GM18519 (cell line): ENCODE results near the gene RFX4.
A peak's percentile ranks its signal among the peaks of the same experiment; 100 is the strongest.

Experiments
- ATAC-seq: cut with Tn5 transposase; IDR thresholded peaks from one replicate; pipeline ENCODE4 v1.9.1; 2021; ENCODE audit warnings: mild to moderate bottlenecking, moderate library complexity; ENCODE audit not compliant: unreplicated experiment, low FRiP score

RFX4 gene

DNA sequence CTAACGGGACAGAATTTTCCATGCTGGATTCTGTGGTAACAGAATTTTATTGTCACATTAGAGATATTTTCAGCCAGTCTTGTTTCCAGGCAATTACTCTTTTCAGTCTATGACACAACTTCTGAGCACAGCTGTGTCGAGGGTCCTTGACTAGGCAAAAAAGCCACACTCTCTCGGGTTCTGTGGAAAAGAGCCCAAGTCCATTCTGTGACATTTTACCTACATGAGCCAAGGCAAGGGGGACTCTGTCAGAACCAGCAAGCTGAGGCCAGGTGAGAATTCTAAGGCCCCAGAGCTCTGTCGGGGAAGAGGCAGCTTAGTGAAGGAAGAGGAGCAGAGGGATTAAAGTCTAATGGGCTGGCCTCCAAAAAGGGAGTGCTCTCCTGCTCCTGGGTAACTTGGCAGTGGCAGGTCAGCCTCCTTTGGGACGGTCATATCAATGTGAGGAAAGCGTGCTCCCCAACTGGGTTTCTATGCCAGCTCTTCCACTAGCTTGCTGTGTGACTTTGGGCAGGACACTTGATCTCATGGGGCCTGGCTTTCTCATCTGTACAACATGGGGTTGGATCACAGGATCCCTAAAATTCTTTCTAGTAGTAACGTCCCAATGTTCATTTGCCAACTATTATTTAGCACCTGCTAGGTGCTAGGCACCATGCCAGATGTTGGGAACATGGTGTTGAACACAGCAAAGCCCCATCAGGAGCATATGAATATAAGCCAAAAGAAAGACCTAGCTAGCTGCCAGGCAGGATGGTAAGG lies 175.7 kb downstream of the RFX4 start:
- ATAC-seq: no peak

DNA sequence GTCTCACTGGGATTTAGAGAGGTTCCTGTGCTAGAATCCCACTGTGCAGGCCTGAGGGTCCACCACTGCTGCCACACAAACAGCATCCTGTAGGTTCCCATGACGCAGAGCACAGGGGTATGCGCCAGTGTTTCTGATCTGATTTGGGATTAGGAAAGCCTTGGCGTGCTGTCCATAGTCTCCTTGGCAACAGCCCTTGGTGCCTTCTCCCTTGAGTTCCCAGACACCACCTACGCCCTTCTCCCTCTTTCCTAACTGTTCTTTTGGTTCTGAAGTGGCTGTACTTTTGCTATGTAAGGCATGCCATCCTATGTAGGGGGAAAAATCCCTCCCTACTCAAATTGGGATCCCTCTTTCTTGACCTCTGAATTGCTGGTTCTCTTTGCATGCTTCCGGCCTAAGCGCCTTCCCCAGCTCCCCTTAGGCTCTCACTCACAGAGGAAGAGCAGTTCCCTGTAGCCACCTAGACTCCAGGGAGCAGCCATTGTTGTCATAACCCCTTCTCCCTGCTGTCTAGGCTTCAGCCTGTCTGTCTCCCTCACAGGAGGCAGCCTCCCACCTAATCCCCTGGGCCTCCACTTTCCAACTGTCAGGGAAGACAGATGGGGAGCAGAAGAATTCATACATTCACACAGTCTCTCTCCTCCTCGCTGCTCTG lies 176.9 kb downstream of the RFX4 start:
- no peak for ATAC-seq

DNA sequence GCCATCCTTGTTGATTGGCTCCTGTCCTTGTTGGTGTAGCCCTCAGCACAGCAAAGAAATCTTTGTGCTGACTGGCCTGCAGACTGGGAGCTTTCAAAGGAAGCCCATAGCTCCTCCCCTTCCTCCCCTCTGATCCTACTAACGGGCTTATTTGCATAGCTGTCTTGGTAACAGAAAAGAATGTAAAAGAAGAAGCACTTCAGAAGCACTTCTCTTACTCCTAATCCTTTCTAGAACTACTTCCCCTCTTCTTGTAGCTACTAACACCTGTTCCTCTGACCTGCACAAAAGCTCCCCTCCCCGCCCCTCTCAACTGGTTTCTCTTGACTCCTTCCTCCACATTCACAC lies 177.4 kb downstream of the RFX4 start:
- ATAC-seq: peak; percentile 96

DNA sequence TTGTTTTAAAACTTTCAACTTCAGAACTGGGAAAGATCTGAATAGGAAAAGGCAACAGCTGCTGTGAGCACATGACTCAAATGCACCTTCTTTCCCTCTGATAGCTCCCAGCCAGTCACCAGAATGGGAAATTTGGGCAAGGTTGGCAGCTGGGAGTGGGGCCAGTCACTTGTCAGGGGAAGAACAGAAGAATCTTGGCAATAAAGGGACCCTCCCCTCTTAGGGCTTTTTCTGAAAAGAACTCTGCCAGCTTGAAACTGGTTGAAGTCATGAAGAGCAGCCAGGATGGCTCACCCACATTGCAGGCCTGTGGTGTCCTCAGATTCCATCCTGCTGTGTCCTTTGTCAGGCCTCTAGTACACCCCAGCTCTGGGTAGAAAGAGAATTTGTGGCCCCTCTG lies 181.4 kb downstream of the RFX4 start:
- no peak for ATAC-seq

DNA sequence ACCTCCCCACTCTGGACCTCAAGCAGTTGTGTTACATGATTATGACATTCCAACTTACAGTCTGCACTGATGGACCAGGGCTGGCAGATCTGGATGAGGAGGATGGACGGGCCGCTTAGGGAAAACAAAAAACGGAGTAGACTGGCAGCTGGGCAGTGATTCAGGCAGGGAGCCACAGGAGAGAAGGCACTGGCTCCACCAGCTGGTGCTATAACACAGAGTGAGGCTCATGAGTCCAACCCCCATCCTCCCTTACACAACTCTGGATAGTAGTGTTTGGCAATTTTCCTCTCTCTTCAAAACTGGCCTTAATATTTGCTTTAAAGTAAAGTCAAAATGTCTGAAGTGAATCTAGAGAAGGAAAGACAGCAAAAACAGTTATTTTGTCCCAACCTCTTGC lies 181.9 kb downstream of the RFX4 start:
- no peak for ATAC-seq

DNA sequence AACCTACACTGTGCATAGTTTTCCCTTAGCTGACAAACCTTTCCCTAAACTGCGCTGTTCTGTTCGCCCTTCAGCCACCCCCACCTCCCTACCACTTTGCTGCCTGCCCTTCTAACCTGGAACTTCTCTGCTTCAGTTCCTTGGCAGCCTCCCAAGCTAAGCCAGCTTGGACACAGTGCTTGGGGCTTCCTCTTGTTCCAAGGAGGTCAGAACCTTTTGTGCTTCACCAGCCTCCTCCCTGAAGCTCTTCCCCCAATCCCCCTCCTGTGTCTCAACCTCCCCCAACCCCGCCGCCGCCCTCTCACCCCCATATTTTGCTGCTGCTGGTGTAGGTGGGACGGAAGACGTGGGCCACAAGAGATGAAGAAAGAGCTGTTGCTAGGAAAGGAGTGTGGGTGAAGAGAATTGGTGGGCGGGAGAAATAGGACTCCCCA lies 183.6 kb downstream of the RFX4 start:
- ATAC-seq: no peak

DNA sequence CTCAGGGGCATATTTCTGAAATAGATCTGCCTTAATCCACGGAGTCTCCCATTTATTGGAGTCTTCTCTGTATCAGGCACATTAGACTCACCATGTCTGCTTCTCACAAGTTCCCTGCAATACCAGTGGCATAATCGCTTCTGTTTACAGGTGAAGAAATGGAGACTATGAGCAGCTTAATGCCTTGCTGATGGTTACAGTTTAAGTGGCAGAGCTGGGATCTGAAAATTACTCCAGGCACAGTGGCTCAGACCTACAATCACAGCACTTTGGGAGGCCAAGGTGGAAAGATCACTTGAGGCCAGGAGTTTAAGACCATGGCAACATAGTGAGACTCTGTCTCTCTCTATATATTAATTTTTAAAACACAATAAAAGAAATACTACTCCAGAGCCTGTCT lies 184.4 kb downstream of the RFX4 start:
- ATAC-seq: no peak

DNA sequence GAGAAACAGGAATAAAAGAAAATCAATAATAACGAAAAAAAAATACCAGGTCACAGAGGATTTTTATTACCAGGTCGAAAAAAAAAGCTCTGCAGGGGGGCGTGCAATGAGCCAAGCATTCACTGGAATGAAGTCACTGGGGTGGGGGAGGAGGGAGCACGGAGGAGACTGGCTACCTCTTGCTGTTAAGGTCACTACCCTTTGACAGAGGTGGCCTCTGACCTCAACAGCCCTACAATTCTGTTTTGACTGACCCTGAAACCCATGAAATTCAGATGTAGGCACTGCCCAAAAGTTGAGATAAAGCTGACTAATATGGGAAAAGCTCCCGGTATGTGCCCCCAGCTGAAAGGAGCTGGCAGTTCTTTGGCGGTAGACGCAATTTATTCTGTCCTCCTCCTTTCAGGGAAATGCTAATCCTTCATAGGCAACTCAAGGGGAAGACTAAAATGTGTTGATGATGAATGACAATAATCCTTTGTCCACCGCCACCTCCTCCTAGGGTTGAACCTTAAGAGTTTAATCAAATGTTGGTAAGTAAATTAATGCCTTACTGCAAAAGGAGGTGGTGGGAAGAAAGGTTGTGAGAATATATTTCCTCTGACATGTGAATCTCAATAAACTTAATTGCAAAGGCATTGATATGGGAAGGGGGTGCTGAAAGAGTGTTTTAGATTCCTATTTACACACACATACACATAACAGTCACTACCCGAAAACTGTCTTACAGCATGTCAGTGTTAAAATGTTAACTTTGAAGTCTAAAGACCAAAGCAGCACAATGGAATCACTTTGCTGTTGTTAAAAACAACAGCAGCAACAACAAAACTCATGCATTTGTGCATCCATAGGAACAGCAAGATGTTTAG lies 185.4 kb downstream of the RFX4 start:
- ATAC-seq: no peak

DNA sequence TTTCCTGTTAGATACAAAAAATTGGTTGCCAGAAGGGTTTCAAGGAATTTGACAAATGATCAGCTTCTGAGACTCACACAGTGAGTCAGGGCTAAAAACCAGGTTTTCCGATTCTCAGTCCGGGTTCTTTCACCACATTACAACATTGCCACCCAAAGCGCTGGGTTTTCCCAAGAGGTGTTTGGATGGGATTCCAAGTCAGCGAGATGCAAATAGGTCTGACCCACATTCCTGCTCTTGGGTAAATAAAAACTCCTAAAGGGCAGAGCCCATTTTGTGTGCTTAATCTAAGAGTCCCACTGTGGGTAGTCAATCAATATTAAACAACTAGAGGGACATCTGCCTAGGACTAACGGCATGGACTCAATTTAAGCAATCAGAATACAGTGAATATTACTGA lies 186.3 kb downstream of the RFX4 start:
- no peak for ATAC-seq

DNA sequence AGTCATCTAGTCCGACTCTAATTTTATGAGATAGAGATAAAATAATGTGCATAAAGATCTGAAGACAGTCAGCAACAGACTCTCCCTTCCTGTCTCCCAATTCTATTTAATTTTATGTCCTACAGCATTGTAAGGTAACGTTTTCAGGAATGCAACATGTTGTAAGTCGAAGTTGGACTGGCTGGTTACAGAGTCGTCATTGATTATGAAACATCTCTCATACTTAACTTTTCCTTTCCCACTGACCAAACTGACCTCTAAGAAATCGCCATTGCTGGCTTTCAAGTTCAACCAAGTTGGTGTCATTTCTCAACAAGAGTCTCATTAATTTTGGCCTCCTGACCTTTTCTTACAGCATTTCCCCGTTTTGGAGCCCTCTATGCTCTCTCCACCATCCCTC lies 186.7 kb downstream of the RFX4 start:
- no peak for ATAC-seq

DNA sequence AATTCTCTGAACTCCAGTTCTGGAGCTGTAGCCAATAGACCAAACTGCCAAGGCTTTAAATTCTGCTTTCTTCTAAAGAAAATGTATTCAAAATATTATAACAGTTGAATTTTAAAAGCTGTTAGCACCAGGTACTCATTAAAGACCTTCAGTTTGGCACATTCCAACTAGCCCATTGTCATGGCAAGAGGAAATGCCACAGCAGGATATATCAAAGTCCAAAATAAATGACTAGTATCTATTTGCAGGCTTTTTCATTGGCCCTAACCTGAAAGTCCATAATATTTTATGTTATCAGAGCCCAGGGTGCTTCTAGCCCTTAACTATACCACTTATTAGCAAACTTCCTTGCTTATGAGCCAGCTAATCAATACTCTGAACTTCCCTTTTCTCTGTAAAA lies 188.6 kb downstream of the RFX4 start:
- ATAC-seq: no peak

DNA sequence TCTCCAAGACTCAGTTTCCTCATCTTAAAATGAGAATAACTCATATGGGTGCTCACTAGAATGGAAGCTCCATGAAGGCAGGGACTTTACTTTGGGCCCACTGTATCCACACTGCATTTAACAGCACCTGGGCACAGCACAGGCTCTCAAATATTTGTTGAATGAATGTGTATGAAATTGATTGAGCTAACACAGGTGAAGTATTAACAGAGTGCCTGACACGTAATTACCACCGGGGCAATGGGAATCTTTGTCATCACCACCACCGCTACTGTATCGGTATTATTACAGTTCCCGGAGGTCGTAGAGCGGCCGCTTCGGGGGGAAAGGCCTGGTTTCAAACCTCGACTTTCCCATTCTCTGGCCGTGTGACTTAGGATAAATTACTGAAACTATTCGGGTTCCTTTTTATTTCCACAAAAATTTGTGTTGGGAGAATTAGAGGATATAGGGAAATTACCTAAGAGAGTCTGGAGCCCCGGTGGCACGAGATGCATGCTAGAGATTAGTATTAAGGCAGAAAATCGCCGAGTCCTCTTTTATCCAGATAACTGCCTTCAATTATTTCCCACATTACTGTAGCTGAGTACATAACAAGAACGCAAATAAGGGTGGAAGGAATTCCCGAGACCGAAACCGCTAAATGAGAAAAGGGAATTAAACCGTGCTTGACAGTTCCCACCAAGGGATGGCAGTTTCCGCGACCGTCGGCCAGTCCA lies 190.6 kb downstream of the RFX4 start:
- ATAC-seq: no peak

DNA sequence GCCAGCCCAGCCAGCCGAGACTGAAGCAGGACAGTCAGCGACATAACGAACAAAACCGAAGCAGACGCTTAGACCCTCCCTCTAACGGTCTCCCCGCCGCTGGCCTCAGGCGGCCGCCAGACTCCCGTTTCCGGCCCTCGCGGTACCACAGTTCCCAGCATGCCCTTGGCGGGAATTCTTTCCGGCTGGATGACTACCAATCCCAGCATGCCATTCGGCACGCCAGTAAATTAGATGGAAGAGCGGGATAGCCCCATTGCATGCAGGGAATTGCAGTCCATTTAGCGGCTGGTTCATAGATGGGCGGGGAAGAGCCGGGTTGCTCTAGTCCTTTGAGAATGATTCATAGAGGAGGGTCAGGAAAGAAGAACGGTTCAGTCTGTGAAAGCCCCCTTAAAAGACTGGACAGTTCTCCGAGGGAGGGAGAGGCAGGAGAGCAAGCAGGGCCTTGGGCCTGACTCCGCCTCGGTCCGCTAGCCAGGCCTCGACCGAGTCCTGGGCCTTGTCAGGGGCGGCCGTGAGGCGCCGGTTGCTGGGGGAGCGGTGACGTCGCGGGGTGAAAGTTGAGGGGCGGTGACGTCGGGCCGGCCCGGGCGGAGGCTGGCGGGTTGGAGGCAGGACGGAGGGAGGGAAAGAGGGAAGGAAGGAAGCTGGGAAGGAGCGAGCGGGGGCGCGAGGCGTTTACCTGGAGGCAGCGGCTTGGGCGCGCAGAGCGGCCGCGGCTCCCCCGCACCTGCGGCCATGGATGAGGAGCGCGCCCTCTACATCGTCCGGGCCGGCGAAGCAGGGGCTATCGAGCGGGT lies 191.4 kb downstream of the RFX4 start, which contains the start of gene RIC8B:
RIC8B (plus strand) TSS at position 678 of the 803 bp plus-strand sequence; CDS start at position 742, 64 bp downstream.
- ATAC-seq: peak; percentile 65

DNA sequence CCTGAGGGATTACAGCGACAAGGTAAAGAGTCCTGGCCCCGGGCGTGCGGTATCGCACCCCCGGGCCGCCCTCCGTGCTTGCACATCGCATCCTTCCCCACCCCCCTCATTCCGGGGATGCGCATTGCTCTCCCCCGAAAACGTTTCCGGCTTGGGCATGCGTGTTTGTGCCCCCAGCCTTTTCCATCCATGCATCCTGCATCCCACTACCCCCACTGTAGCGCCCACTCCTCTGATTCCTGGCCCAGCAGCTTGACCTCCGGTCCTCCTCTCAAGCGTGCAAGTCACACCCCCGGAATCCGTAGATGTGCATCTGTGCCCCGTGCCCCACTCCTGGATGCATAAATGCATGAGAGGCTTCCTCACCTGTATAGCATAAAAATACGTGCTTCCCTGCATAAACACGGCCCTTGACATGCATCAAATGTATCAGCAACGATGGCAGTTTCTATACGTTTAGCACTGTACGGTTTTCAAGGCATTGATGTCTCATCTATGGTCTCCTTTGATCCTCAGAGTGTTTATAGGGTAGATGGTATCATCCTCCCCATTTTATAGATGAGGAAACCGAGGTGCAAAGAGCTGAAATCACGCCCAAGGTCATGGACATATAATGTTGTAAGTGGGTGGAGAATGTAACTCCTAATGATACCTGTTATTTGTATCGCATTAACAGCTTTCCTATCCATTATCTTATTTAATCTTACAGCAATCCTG lies 192.2 kb downstream of the RFX4 start:
- no peak for ATAC-seq

DNA sequence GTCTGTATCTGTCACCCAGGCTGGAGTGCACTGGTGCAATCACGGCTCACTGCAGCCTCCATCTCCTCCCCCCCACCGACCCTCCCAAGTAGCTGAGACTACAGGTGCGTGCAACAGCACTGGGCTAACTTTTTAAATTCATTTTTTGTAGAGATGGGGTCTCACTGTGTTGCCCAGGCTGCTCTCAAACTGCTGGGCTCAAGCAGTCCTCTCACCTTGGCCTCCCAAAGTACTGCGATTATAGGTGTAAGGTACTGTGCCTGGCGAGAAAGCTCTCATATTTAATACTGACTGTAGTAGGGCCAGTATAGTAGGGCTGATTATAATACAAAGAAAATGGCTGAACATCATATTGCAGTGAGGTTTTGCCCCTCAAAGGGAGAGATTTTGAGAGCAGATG lies 194.1 kb downstream of the RFX4 start:
- ATAC-seq: no peak

DNA sequence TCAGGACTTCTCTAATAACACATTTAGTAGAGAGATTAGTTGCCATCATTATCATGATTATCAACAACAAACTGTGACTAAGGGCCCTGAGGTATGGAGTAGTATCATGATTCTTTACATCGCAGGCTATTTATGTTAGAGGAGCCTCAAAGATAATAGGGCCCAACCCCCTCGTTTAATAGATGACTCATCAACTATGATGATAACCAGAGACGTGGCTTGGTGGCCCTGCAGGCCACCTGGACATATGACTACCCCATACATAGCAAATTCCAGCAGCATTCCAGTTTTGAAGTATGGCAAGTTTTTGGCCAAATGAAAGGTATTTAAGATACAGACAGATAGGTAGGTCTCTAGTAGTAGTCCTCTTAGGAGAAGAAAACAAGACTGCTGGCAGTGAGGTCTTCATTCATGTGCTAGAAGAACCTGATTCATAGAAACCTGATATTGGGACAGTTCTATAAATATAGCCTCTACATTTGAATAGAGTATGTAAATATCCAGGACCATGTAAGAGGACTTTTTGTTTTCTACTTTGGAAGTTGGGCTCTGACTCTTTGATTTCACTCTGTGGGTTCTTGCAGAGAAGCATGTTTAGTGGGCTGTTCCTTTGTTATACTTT lies 197.3 kb downstream of the RFX4 start:
- ATAC-seq: no peak

DNA sequence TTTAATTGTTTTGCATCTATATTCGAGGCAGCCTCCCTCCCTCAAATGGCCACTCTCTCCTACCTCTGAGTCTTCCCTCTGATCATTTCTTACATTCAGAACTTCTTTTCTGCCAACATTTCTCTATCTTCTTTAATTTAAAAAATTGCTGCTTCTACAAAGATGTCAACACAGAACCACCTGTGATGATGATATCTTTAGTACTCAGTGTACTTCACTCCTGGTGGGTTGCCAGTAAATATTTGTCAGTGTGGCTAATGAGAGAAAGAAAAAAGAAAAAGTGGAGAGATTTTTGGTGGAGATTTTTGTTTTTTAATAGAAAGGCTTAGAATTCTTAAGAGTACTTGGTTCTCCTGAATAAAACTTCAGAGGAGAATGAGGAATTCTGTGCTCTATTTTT lies 199.8 kb downstream of the RFX4 start:
- no peak for ATAC-seq

DNA sequence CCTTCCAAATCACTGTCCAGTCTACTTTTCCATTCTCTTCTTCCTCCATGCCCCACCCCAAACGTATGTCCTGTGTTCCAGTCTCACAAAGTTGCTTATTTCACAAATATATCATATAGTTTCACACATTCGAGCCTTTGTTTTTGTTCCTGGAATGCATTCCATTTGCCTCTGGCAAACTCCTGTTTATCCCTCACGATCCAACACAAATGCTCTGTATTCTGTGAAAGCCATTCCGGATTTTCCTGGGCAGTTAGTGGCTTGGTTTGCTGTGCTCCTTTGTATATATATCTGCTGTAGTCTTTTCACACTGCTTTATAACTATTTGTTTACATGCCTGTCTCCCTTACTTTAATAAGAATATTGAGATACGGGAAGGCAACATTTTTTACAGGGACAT lies 200.7 kb downstream of the RFX4 start:
- ATAC-seq: no peak

DNA sequence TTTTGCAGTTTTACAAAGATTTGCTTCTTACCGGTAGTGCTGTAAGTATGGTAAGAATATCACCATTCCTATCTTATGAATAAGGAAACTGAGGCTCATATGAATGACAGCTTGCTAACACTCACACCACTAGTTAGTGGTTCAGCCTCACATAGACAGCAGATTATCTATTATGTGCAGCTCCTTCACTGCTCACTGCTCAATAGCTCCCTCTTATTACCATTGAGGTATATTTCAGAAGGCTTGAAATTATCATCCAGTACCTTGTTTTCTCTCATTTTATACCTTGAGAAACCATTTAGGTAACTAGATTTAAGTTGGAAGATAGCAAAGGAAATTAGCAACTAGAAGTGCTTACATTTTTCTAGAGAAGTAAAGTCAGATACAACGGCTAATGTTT lies 207.2 kb downstream of the RFX4 start:
- no peak for ATAC-seq
